Raji (cell line): ENCODE measurements around the gene MN1.

Experiments used
- POLR2A ChIP-seq: IDR thresholded peaks from 2 replicates; pipeline ENCODE4 v1.6.1; 2011; ENCODE audit warnings: low read depth, low read length, control low read depth; ENCODE audit not compliant: insufficient read depth

MN1 gene

DNA sequence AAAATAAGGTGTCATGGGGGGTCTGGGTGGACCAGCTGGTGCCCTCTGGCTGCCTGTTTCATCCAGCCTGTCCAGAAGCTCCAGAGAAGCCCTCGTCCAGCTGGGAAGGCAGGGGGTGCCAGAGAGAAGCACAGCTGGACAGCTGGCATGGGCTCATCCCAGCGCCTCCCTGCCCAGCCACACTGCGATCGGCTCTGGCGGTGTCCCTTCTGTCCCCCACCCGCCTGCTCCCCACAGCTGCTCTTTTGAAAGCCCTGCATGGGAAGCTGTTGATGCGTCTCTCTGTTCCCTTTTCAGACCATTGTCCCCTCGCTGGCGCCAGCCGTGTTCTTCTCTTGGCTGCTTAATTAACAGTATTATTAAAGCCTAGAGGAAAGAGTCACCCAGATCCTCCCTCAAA, 86.5 kb downstream of the MN1 start:
- no peak for TF ChIP-seq POLR2A

DNA sequence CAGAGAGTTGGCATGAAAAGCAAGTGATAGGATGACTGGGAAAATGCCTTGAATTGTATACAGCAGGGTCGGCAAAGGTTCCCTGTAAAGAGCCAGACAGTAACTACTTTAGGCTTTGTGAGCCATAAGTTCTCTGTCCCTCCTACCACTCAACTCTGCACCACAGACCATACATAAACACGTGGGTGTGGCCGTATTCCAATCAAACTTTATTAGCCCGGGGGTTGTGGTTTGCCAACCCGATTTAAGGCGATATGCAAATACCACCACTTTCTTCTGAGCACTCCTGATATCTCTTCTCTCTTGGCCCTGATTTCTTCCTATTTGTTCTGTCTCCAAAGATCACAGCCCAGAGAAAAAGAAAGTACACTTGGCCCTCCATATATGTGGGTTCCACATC, 87.5 kb downstream of the MN1 start:
- no peak for TF ChIP-seq POLR2A

DNA sequence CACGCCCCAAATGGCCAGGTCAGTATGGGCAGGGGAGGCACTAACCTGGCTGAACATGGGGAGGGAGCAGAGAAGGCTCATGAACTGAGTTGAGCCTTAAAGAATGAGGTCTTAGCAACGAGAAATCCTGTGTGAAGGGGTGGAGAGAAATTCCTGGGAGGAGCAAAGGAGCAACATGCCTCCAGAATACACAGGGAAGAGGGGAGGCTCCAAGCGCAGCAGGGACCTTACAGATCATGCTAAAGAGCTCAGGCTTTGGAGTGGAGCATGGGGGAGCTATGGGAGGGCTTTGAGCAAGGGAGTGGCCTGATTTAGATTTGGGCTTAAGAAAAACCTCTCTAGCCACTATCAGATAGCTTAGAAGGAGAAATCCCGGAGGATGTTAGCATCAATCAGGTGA, 88.1 kb downstream of the MN1 start:
- TF ChIP-seq POLR2A, result no peak

DNA sequence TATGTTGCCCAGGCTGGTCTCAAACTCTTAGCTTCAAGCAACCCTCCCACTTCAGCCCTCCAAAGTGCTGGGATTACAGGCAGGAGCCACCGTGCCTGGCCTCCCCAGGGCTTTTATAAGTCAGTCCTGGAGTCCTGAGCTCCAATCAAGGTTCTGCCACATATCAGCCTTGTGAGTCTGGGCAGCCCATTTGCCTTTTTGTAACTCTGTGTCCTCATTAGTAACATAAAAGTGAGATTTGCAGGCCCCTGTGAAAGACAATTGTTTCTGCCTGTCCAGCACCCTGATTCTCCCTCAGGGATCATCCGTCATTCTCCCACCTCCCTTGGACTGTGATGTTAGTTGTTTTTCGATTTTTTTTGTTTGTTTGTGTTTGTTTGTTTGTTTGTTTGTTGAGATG, 89.8 kb downstream of the MN1 start:
- no peak for TF ChIP-seq POLR2A

DNA sequence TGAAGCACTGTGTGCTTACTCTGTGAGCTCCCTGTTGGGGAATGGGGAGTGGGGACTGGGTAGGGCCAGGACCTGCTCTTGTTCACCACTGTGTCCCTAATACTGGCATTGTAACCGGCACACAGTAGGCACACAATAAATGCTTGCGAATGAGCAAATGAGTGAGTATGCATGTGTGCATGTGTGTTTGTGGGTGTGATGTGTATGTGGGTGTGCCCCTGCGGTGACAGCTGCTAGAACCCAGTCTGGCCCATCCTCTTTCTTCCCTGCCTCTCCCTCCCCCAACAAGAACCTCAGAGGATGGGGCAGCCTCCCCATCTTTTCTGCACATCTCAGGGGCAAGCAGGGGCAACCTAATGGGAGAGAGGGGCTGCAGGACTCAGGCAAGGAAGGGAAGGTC, 90.5 kb downstream of the MN1 start:
- no peak for TF ChIP-seq POLR2A

DNA sequence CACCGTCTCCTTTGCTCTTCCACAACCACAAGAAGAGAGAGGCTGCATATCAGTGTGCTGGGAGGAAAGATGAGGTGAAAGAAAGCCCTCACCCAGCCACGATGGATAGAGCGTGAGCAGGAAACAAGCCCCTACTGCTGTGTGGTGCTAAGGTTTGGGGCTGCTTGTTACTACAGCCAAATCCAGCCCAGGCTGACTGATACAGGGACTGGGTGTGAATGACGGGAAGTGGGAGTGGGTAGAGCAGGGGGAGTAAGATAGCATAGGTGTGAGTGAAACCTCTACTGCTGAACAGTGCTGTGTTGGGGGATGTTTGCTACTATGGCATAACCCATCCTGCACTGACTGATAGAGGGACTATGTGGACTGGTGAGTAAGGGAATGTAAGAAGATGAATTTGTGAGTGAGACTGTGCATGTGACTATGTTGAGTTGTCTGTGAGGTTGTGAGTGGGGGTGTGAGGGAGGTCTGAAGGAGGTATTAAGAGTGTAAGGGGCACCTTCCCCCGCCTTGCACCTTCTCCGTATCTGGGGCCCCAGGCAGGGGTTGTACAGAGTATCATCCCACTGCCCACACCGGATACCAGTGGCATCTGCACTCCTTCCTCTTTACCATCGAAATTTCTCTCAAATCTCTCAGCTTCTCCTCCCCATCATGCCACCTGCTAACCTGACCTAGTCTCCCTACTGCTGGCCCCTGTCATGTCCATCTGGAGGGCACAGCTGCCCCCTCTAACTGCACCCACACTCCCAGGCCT, 91.5 kb downstream of the MN1 start:
- TF ChIP-seq POLR2A, result no peak

DNA sequence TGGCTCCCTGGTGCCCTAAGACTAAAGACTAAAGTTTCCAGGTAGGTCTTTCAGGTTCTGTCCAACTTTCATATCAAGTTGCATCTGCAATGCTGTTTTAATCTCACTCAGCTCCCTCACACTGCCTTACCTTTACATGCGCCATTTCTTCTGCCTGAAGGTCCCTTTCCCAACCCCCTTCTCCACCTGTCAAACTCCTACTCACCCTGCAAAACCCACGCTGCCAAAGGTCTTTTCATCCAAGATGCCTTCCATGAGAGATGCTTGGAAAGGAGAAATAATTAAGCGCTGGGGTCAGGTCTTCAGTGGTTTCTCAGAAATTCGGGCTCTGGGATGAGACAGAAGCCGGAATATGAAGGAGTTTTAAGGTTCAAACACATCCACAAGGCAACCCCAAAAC, 95.1 kb downstream of the MN1 start:
- TF ChIP-seq POLR2A, result no peak

DNA sequence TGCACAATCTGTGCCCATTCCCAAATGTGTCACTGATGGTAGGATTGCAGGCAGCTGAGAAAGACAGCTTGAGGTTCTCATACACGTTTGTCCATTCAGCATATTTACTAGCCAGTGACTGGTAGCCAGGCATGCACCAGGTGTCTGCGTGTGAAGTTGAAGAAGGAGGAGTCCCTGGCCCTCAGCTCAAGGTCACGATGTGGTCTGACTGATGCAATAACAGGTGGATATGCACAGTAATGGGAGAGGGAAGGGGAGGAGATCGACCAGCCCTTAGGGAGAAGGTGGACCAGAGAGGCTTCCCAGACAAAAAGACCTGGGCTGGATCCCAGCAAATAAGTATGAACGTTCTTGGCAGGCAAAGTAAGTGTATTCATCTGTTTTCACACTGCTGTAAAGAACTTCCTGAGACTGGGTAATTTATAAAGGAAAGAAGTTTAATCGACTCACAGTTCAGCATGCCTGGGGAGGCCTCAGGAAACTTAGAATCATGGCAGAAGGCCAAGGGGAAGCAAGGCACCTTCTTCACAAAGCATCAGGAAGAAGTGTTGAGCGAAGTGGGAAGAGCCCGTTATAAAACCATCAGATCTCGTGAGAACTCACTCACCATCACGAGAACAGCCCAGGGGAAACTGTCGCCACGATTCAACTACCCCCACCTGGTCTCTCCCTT, 96.0 kb downstream of the MN1 start:
- TF ChIP-seq POLR2A, result no peak

DNA sequence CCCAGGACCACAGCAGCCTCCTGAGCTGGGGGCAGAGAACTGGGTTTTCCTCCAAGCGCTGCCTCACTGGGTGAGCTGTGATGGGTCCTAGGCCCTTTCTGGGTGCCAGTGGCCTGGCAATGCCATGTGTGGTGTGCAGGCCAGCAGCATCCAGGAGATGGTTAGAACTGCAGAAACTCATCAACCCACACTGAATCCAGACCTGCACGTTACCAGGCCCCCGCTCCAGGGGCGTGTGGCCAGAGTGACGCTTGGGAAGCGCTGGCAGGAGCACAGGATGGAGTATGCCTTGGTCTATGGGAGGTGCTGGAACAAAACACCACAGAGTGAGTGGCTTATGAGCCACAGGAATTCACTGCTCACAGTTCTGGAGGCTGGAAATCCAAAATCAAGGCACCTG, 97.0 kb downstream of the MN1 start:
- no peak for TF ChIP-seq POLR2A

DNA sequence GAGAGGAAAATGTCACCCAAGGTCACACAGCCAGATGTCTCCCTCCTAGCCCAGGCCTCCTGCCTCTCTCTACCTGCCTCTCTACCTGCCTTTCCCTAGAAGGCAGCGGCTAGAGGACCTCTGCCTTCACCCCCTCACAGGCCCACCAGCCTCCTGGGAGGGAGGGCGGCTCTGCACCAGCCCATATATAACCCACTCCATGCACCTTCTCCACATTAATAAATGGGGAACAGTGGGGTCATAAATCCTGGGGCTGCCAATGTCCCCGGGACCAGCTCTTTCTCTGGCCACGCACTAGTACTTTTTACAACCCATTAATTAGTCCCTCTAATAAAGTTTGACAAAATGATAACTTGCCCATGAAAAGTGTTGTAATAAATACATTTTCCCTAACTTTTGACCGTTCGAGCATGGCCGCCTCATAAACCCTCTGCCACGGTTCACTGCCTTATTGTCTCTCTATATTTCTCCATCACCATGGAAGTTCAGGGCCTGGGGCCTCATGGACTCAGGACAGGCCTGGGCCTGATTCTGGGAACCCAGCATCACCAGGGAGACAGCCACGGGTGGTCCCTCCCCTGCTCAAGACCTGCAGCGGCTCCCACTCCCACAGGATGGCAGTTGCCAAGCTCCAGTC, 102.1 kb downstream of the MN1 start:
- TF ChIP-seq POLR2A, result no peak

DNA sequence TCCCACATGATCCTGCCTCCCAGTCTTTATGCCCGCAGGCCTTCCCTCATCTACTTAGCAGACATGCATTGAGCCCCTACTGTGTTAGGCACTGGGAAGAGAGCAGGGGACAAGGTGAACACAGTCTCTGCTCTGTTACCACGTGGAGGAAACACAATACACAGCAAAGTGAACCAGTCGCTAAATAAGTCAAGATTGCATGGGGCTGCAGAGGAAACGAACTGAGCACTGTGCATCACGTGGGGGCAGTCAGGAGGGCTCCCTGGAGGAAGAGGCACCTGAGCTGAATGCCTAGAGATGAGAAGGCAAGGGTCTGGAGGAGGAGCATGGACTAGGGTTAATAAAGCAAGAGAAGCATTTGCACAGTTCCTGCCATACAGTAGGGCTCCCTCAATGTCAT, 102.7 kb downstream of the MN1 start:
- TF ChIP-seq POLR2A, result no peak
